ENCODE measurements around the gene ELAVL1.
A peak's percentile ranks its signal among the peaks of the same experiment; 100 is the strongest.

ELAVL1 gene

GRCh38 chr19:8005534-8006256, at the start of gene ELAVL1:
TSS of gene ELAVL1 (minus strand) at chr19:8005641. CDS start at chr19:7991815, 13,826 bp downstream.
- H3K4me1 ChIP-seq (ENCODE audit: control insufficient read depth, insufficient read depth, low read length): 0 out of 2 replicates have a peak, but pooled peaks cover 2% of the 10 kb centered on the region
- H3K9me3 ChIP-seq (ENCODE audit: control insufficient read depth, insufficient read depth, low read length): no peaks in the 10 kb centered on the region
- no peaks in the 10 kb centered on the region for H3K27me3 ChIP-seq (ENCODE audit: control insufficient read depth, insufficient read depth, low read length)
- no CpG with 5 or more reads among the region's 98 CpGs for WGBS (ENCODE audit: insufficient coverage, insufficient read length)
- peak; percentile 61 for DNase-seq (ENCODE audit: low read depth, low spot score)
- H3K36me3 ChIP-seq (ENCODE audit: control insufficient read depth, insufficient read depth, low read length): no peaks in the 10 kb centered on the region
- H3K4me3 ChIP-seq (ENCODE audit: low read length): peak within 1 kb of the TSS; percentile 60
- no peak within 1 kb of the TSS for H3K27ac ChIP-seq (ENCODE audit: low read length)

GRCh38 chr19:8054169-8054568, 48.7 kb upstream of the ELAVL1 start:
- no peaks in the 10 kb centered on the region for H3K36me3 ChIP-seq (ENCODE audit: control insufficient read depth, insufficient read depth, low read length)
- DNase-seq (ENCODE audit: low read depth, low spot score): no peak
- 0 out of 2 replicates have a peak, but pooled peaks cover 3% of the 10 kb centered on the region for H3K4me1 ChIP-seq (ENCODE audit: control insufficient read depth, insufficient read depth, low read length)
- no peaks in the 10 kb centered on the region for H3K27me3 ChIP-seq (ENCODE audit: control insufficient read depth, insufficient read depth, low read length)
- no peak overlapping the region for H3K27ac ChIP-seq (ENCODE audit: low read length)
- WGBS (ENCODE audit: insufficient coverage, insufficient read length): no CpG with 5 or more reads among the region's 9 CpGs
- no peak overlapping the region for H3K4me3 ChIP-seq (ENCODE audit: low read length)
- H3K9me3 ChIP-seq (ENCODE audit: control insufficient read depth, insufficient read depth, low read length): no peaks in the 10 kb centered on the region

GRCh38 chr19:8052464-8052859, 47.0 kb upstream of the ELAVL1 start, which contains the start of gene CCL25:
TSS of gene CCL25 (plus strand) at chr19:8052760. CDS start at chr19:8053050, 290 bp downstream.
- no peaks in the 10 kb centered on the region for H3K36me3 ChIP-seq (ENCODE audit: control insufficient read depth, insufficient read depth, low read length)
- DNase-seq (ENCODE audit: low read depth, low spot score): no peak
- no peaks in the 10 kb centered on the region for H3K27me3 ChIP-seq (ENCODE audit: control insufficient read depth, insufficient read depth, low read length)
- no peak within 1 kb of the TSS for H3K4me3 ChIP-seq (ENCODE audit: low read length)
- no peaks in the 10 kb centered on the region for H3K9me3 ChIP-seq (ENCODE audit: control insufficient read depth, insufficient read depth, low read length)
- no peak within 1 kb of the TSS for H3K27ac ChIP-seq (ENCODE audit: low read length)
- WGBS (ENCODE audit: insufficient coverage, insufficient read length): no CpG with 5 or more reads among the region's 7 CpGs
- 0 out of 2 replicates have a peak, but pooled peaks cover 3% of the 10 kb centered on the region for H3K4me1 ChIP-seq (ENCODE audit: control insufficient read depth, insufficient read depth, low read length)

- Histone ChIP-seq H3K27ac (ENCODE audit: low read length) (no peak overlapping the region), H3K4me1 (ENCODE audit: control insufficient read depth, insufficient read depth, low read length) (0 out of 2 replicates have a peak, but pooled peaks cover 3% of the 10 kb centered on the region), H3K27me3 (ENCODE audit: control insufficient read depth, insufficient read depth, low read length) (no peaks in the 10 kb centered on the region), H3K4me3 (ENCODE audit: low read length) (peak overlapping the region; percentile 55; the same call in 1 of the 2 replicates), H3K36me3 (ENCODE audit: control insufficient read depth, insufficient read depth, low read length) (no peaks in the 10 kb centered on the region), H3K9me3 (ENCODE audit: control insufficient read depth, insufficient read depth, low read length) (no peaks in the 10 kb centered on the region)
- WGBS (ENCODE audit: insufficient coverage, insufficient read length): no CpG with 5 or more reads among the region's 49 CpGs
- peak; percentile 99 for DNase-seq (ENCODE audit: low read depth, low spot score)
Measured at GRCh38 chr19:8050274-8051096, 45.0 kb upstream of the ELAVL1 start.

- no peak overlapping the region for H3K27ac ChIP-seq (ENCODE audit: low read length)
- H3K4me3 ChIP-seq (ENCODE audit: low read length): no peak overlapping the region
- no peak for DNase-seq (ENCODE audit: low read depth, low spot score)
Measured at GRCh38 chr19:8046569-8047165, 41.2 kb upstream of the ELAVL1 start.

GRCh38 chr19:8045872-8046568, 40.6 kb upstream of the ELAVL1 start:
- no peak for DNase-seq (ENCODE audit: low read depth, low spot score)
- no CpG with 5 or more reads among the region's 10 CpGs for WGBS (ENCODE audit: insufficient coverage, insufficient read length)
- no peak overlapping the region for H3K4me3 ChIP-seq (ENCODE audit: low read length)
- no peaks in the 10 kb centered on the region for H3K27me3 ChIP-seq (ENCODE audit: control insufficient read depth, insufficient read depth, low read length)
- no peaks in the 10 kb centered on the region for H3K4me1 ChIP-seq (ENCODE audit: control insufficient read depth, insufficient read depth, low read length)
- no peak overlapping the region for H3K27ac ChIP-seq (ENCODE audit: low read length)
- no peaks in the 10 kb centered on the region for H3K36me3 ChIP-seq (ENCODE audit: control insufficient read depth, insufficient read depth, low read length)
- H3K9me3 ChIP-seq (ENCODE audit: control insufficient read depth, insufficient read depth, low read length): no peaks in the 10 kb centered on the region

More at GRCh38 chr19:8046569-8047165, 41.2 kb upstream of the ELAVL1 start:
- no CpG with 5 or more reads among the region's 3 CpGs for WGBS (ENCODE audit: insufficient coverage, insufficient read length)
- Histone ChIP-seq H3K9me3 (ENCODE audit: control insufficient read depth, insufficient read depth, low read length) (no peaks in the 10 kb centered on the region), H3K36me3 (ENCODE audit: control insufficient read depth, insufficient read depth, low read length) (no peaks in the 10 kb centered on the region), H3K4me1 (ENCODE audit: control insufficient read depth, insufficient read depth, low read length) (no peaks in the 10 kb centered on the region), H3K27me3 (ENCODE audit: control insufficient read depth, insufficient read depth, low read length) (no peaks in the 10 kb centered on the region)

GRCh38 chr19:8044018-8044417, 38.6 kb upstream of the ELAVL1 start:
- no peaks in the 10 kb centered on the region for H3K27me3 ChIP-seq (ENCODE audit: control insufficient read depth, insufficient read depth, low read length)
- no peaks in the 10 kb centered on the region for H3K4me1 ChIP-seq (ENCODE audit: control insufficient read depth, insufficient read depth, low read length)
- no peak overlapping the region for H3K27ac ChIP-seq (ENCODE audit: low read length)
- no peak overlapping the region for H3K4me3 ChIP-seq (ENCODE audit: low read length)
- WGBS (ENCODE audit: insufficient coverage, insufficient read length): no CpG with 5 or more reads among the region's 10 CpGs
- no peak for DNase-seq (ENCODE audit: low read depth, low spot score)
- no peaks in the 10 kb centered on the region for H3K36me3 ChIP-seq (ENCODE audit: control insufficient read depth, insufficient read depth, low read length)
- no peaks in the 10 kb centered on the region for H3K9me3 ChIP-seq (ENCODE audit: control insufficient read depth, insufficient read depth, low read length)

GRCh38 chr19:8042900-8043299, 37.5 kb upstream of the ELAVL1 start:
- no peaks in the 10 kb centered on the region for H3K36me3 ChIP-seq (ENCODE audit: control insufficient read depth, insufficient read depth, low read length)
- H3K9me3 ChIP-seq (ENCODE audit: control insufficient read depth, insufficient read depth, low read length): no peaks in the 10 kb centered on the region
- no peak for DNase-seq (ENCODE audit: low read depth, low spot score)
- H3K4me1 ChIP-seq (ENCODE audit: control insufficient read depth, insufficient read depth, low read length): no peaks in the 10 kb centered on the region
- no peaks in the 10 kb centered on the region for H3K27me3 ChIP-seq (ENCODE audit: control insufficient read depth, insufficient read depth, low read length)
- H3K4me3 ChIP-seq (ENCODE audit: low read length): no peak overlapping the region
- H3K27ac ChIP-seq (ENCODE audit: low read length): no peak overlapping the region
- no CpG with 5 or more reads among the region's 9 CpGs for WGBS (ENCODE audit: insufficient coverage, insufficient read length)

GRCh38 chr19:8041531-8041931, 36.1 kb upstream of the ELAVL1 start:
- no peaks in the 10 kb centered on the region for H3K36me3 ChIP-seq (ENCODE audit: control insufficient read depth, insufficient read depth, low read length)
- H3K27me3 ChIP-seq (ENCODE audit: control insufficient read depth, insufficient read depth, low read length): no peaks in the 10 kb centered on the region
- DNase-seq (ENCODE audit: low read depth, low spot score): no peak
- H3K4me3 ChIP-seq (ENCODE audit: low read length): no peak overlapping the region
- H3K4me1 ChIP-seq (ENCODE audit: control insufficient read depth, insufficient read depth, low read length): no peaks in the 10 kb centered on the region
- H3K27ac ChIP-seq (ENCODE audit: low read length): no peak overlapping the region
- no CpG with 5 or more reads among the region's 7 CpGs for WGBS (ENCODE audit: insufficient coverage, insufficient read length)
- H3K9me3 ChIP-seq (ENCODE audit: control insufficient read depth, insufficient read depth, low read length): no peaks in the 10 kb centered on the region

- Histone ChIP-seq H3K27me3 (ENCODE audit: control insufficient read depth, insufficient read depth, low read length) (no peaks in the 10 kb centered on the region), H3K9me3 (ENCODE audit: control insufficient read depth, insufficient read depth, low read length) (no peaks in the 10 kb centered on the region), H3K36me3 (ENCODE audit: control insufficient read depth, insufficient read depth, low read length) (no peaks in the 10 kb centered on the region), H3K27ac (ENCODE audit: low read length) (no peak overlapping the region), H3K4me3 (ENCODE audit: low read length) (no peak overlapping the region), H3K4me1 (ENCODE audit: control insufficient read depth, insufficient read depth, low read length) (0 out of 2 replicates have a peak, but pooled peaks cover 2% of the 10 kb centered on the region)
- no peak for DNase-seq (ENCODE audit: low read depth, low spot score)
- WGBS (ENCODE audit: insufficient coverage, insufficient read length): no CpG with 5 or more reads among the region's 3 CpGs
Measured at GRCh38 chr19:8039231-8039630, 33.8 kb upstream of the ELAVL1 start.
